HG03565 (cell line): ENCODE data around the gene AK8.

ENCODE experiments used
- ATAC-seq: cut with Tn5 transposase; IDR thresholded peaks from one replicate; pipeline ENCODE4 v1.9.1; 2021; ENCODE audit warnings: mild to moderate bottlenecking, moderate library complexity; ENCODE audit not compliant: unreplicated experiment

The AK8 gene

DNA sequence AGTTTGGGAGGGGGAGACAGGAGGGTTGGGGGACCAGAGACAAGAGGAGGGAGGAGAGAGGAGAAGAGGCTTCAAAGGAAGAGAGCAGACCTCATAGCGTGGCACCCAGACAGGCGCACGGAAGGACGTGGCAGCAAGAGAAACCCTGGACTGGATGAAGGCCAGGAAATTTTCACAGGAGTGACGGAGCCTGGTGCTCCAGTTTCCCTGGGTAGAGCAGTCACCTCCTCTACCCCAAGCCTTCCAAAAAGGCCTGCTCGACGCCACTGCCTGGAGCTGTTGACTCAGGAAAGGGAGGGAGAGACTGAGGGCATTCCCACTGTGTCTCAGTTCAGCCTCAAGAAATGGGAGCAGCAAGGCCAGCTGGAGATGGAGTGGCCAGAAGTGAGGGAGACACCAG lies 19.3 kb downstream of the AK8 start:
- no peak for ATAC-seq

GRCh38 chr9:132857616-132858342 lies 20.3 kb downstream of the AK8 start:
- no peak for ATAC-seq

GRCh38 chr9:132857031-132857430 lies 21.1 kb downstream of the AK8 start:
- ATAC-seq = no peak

GRCh38 chr9:132855904-132856303 lies 22.2 kb downstream of the AK8 start:
- no peak for ATAC-seq

- ATAC-seq = no peak
Observed at GRCh38 chr9:132854832-132855231, 23.3 kb downstream of the AK8 start.

DNA sequence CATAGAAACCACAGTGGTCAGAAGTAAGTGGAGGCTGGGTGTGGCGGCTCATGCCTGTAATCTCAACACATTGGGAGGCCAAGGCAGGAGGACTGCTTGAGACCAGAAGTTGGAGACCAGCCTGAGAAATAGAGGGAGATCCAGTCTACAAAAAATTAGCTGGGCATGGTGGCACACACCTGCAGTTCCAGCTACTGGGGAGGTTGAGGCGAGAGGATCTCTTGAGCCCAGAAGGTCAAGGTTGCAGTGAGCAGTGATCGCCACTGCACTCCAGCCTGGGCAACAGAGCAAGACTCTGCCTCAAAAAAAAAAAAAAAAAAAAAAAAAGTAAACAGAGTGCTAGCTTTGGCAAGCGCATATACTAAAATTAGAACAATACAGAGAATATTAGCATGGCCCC lies 24.6 kb downstream of the AK8 start:
- ATAC-seq = no peak

GRCh38 chr9:132849185-132849706 lies 28.8 kb downstream of the AK8 start:
- ATAC-seq = no peak

DNA sequence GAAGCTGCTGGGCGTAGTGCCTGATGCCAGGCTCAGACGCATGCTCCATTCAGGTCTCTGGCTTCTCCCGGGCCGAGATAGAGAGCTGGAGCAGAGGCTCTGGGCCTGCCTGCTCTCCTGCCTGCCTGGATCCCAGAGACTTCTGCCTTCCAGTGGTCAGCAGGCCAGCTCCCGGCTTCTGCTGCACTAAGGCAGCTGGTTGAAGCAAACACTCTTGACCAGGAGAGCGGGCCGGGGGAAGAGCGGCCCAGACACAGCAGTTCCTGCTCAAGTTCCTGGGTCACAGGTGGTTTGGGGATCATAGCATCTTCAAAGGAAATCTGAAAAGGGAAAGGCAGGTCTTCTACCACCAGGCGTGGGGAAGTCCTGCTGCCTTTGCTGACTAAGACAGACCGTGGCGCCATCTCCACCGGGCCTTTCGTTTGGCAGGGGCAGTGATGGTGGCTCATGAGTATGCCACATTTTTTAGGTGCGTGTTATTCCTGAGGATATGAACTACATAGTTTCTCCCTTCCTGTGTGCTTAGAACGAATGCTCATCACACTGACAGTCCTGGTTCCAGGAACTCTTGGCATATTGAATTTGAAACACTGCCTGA lies 31.1 kb downstream of the AK8 start:
- no peak for ATAC-seq

DNA sequence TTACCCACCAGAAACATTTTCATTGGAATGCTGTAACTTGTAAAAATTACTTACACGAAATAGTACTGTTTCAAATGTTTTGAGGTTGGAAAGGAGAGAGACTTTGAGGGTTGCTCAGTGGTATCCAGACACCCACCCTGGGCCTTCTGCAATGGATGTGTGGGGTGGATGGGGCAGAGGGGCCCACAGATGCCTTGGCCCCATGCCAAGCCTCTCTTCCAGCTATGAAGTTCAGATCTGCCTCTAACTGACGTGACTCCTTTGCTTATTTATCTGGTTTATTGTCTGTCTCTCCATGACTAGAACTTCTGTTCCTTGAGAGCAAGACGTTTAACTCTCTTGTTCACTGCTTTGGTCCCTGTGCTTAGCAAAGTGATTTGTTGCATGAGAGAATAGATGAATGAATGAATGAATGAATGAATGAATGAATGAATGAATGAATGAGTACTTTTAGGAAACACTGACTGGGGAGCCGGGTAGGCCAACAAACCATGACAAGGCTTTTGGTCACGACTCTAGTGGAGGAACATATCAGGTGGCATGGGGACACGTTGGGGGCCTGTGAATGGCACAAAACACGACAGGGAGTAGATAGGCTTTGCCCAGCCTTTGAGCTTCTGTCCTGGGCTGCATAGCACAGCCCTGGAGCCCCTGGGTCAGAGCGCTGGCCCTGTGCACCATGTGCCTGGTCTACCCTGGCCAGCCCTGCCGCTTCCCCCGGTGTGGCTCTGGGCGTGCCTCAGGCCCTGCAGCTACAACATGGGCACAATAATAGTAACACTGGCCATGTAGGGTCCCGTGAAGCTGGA lies 31.8 kb downstream of the AK8 start:
- no peak for ATAC-seq

GRCh38 chr9:132842124-132843044 lies 35.7 kb downstream of the AK8 start:
- no peak for ATAC-seq

GRCh38 chr9:132840980-132841379 lies 37.1 kb downstream of the AK8 start:
- no peak for ATAC-seq

DNA sequence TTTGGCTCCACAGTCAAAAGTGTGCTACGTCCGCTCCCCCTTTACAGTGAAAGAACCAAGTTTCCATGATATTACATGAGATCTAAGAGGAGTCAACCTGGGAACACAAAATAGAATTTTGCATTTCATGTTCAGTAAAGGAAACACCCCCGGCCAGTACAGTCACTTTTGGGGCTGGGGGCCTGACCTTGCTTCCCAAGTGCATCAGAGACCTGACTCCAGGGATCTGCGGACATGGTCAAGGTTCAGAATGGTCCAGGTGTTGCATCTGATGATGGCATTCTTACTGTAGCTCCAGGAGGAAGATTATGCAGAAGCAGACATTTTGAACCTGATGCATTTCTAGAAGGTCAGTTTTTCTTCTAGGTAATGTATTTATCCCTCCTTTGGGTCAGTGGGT lies 39.8 kb downstream of the AK8 start:
- no peak for ATAC-seq

GRCh38 chr9:132837501-132838286 lies 40.4 kb downstream of the AK8 start:
- ATAC-seq = no peak

DNA sequence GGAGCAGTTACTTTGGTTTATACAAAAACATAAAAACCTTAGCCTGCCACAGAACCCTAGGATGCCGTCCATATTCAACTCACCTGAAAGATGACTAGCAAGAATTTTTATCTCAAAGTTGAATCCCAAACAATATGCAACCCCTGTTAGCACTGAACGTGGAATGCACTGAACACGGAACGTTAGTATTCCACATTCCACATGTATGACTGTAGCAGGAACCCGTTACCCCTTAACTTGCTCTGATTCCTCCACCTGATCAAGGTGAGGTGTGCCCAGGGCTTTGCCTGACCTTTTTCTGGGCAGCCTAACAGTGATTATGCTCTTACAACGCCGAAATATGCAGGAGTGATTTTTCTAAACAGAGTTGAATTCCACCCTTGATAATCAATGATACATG lies 43.7 kb downstream of the AK8 start:
- ATAC-seq = no peak

- ATAC-seq = no peak
Observed at GRCh38 chr9:132833550-132834121, 44.4 kb downstream of the AK8 start.

GRCh38 chr9:132832171-132832881 lies 45.8 kb downstream of the AK8 start:
- ATAC-seq = no peak

GRCh38 chr9:132828201-132828770 lies 49.8 kb downstream of the AK8 start:
- no peak for ATAC-seq

DNA sequence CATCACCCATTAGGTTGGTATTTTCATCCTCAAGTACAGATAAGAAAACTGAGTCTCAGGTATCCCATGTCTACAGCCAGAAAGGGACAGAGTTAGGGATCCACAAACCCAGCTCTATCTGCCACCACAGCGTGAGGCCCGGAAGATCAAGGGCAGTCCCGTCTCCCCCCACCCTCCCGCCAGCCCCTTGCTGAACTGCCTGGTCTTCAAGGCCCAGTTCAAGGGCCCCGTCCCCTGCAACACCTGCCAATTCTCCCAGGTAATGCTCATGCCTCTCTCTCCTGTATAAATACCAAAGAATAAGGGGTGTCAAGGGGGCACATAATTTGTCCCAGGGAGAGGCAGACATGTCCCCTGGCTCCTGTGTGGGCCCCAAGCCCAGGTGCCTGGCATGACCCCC lies 50.7 kb downstream of the AK8 start:
- ATAC-seq = no peak
